B cell (primary cell): ENCODE measurements around the gene LYST.

Experiments
- EZH2 ChIP-seq: IDR thresholded peaks from 2 replicates; pipeline ENCODE4 v1.6.1; 2012; ENCODE audit warnings: borderline replicate concordance, low read depth, mild to moderate bottlenecking, moderate library complexity, low read length; ENCODE audit not compliant: insufficient read depth, poor library complexity, severe bottlenecking
- TF ChIP-seq, protein P1 (sequence below): fragments of 200-600 bp; IDR thresholded peaks from one replicate; pipeline ENCODE4 v1.8.0; 2022; ENCODE audit warnings: antibody characterized with exemption, mild to moderate bottlenecking

DNA sequence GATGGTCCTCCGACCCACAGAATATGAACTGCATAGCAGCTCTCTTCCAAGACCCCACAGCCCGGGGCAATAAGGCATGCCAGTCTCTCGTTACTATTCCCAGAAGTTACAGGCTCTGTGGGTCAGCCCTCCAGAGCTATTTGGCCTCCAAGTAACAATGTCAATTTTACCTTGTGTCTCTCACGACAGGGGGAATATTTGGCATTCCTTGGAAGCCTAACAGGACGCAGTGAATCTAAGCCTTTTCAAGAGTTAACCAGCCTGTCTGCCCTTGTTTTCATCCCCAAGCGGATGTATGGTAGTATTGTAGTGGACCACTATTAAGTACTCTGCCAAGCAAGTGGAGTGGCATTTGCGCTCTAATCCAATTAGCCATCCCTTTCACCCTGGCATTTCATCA is 192.7 kb downstream of the LYST start:
- TF ChIP-seq, protein P1, sequence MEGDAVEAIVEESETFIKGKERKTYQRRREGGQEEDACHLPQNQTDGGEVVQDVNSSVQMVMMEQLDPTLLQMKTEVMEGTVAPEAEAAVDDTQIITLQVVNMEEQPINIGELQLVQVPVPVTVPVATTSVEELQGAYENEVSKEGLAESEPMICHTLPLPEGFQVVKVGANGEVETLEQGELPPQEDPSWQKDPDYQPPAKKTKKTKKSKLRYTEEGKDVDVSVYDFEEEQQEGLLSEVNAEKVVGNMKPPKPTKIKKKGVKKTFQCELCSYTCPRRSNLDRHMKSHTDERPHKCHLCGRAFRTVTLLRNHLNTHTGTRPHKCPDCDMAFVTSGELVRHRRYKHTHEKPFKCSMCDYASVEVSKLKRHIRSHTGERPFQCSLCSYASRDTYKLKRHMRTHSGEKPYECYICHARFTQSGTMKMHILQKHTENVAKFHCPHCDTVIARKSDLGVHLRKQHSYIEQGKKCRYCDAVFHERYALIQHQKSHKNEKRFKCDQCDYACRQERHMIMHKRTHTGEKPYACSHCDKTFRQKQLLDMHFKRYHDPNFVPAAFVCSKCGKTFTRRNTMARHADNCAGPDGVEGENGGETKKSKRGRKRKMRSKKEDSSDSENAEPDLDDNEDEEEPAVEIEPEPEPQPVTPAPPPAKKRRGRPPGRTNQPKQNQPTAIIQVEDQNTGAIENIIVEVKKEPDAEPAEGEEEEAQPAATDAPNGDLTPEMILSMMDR = no peak
- TF ChIP-seq EZH2 = no peak
